Stimulated activated naive B cell treated with anti-CD40 and anti-IgM and Interleukin-4, amounts not matched to agents 10 μg/mL and 1 μg/mL and 100 μg/mL, for 72 hours (primary cell): ENCODE measurements around the gene CBX4.

Experiments used
- ATAC-seq, 2 donors: fragments of 150-1000 bp; cut with Tn5 transposase; replicated peaks; 2 replicates each; pipeline ENCODE4 v1.10.0; 2021; ENCODE audit warnings: moderate library complexity in 1 of 2
- DNase-seq: peaks from one replicate; pipeline ENCODE4 v3.0.0; 2021
- H3K27ac Mint-ChIP-seq: one replicate; pipeline ENCODE4 v1.8.0; 2022; ENCODE audit warnings: mild to moderate bottlenecking, mixed read lengths
- H3K27me3 Mint-ChIP-seq, 2 donors: one replicate each; pipeline ENCODE4 v1.8.0; 2022; ENCODE audit warnings: mixed read lengths in 2 of 2
- H3K36me3 Mint-ChIP-seq, 2 donors: one replicate each; pipeline ENCODE4 v1.8.0; 2022; ENCODE audit warnings: mixed read lengths in 2 of 2, mild to moderate bottlenecking in 1 of 2
- H3K4me1 Mint-ChIP-seq, 2 donors: one replicate each; pipeline ENCODE4 v1.8.0; 2022; ENCODE audit warnings: mixed read lengths in 2 of 2, mild to moderate bottlenecking in 1 of 2
- H3K4me3 Mint-ChIP-seq, 2 donors: one replicate each; pipeline ENCODE4 v1.8.0; 2022; ENCODE audit warnings: mild to moderate bottlenecking in 2 of 2, mixed read lengths in 2 of 2, moderate library complexity in 1 of 2
- H3K9me3 Mint-ChIP-seq, 2 donors: one replicate each; pipeline ENCODE4 v1.8.0; 2022; ENCODE audit warnings: mixed read lengths in 2 of 2, mild to moderate bottlenecking in 1 of 2

Gene CBX4

GRCh38 chr17:79821331-79822095, 17.7 kb downstream of the CBX4 start:
- Mint-ChIP-seq H3K9me3 (no peaks in the 10 kb centered on the region), H3K4me1 (peaks cover 5 to 7% of the 10 kb centered on the region in 2 donors), H3K4me3 (no peak overlapping the region), H3K36me3 (peaks cover 2 to 11% of the 10 kb centered on the region in 2 donors), H3K27ac (no peak overlapping the region), H3K27me3 (peaks cover 68% of the 10 kb centered on the region in 2 donors)
- DNase-seq (no peak), ATAC-seq (no peak)

GRCh38 chr17:79820959-79821330, 18.3 kb downstream of the CBX4 start:
- DNase-seq = no peak
- Mint-ChIP-seq H3K4me3 (no peak overlapping the region), H3K27me3 (peaks cover 67 to 68% of the 10 kb centered on the region in 2 donors), H3K27ac (no peak overlapping the region), H3K9me3 (no peaks in the 10 kb centered on the region), H3K36me3 (peaks cover 2 to 11% of the 10 kb centered on the region in 2 donors), H3K4me1 (peaks cover 0 to 1% of the 10 kb centered on the region in 2 donors)
- no peak for ATAC-seq

GRCh38 chr17:79819534-79820276, 19.5 kb downstream of the CBX4 start:
- no peak for ATAC-seq
- DNase-seq = no peak
- Mint-ChIP-seq H3K27ac (no peak overlapping the region), H3K4me1 (peaks cover 0 to under 1% of the 10 kb centered on the region in 2 donors), H3K36me3 (peaks cover 2 to 7% of the 10 kb centered on the region in 2 donors), H3K9me3 (no peaks in the 10 kb centered on the region), H3K27me3 (peaks cover 59 to 64% of the 10 kb centered on the region in 2 donors), H3K4me3 (no peak overlapping the region)

GRCh38 chr17:79819085-79819484, 20.2 kb downstream of the CBX4 start:
- ATAC-seq (no peak), DNase-seq (no peak)
- H3K4me1 Mint-ChIP-seq = peaks cover 5 to 7% of the 10 kb centered on the region in 2 donors
- H3K4me3 Mint-ChIP-seq = no peak overlapping the region
- H3K27me3 Mint-ChIP-seq = peaks cover 60 to 64% of the 10 kb centered on the region in 2 donors
- H3K27ac Mint-ChIP-seq = no peak overlapping the region
- H3K9me3 Mint-ChIP-seq = no peaks in the 10 kb centered on the region
- H3K36me3 Mint-ChIP-seq = peaks cover 0 to 8% of the 10 kb centered on the region in 2 donors

DNA sequence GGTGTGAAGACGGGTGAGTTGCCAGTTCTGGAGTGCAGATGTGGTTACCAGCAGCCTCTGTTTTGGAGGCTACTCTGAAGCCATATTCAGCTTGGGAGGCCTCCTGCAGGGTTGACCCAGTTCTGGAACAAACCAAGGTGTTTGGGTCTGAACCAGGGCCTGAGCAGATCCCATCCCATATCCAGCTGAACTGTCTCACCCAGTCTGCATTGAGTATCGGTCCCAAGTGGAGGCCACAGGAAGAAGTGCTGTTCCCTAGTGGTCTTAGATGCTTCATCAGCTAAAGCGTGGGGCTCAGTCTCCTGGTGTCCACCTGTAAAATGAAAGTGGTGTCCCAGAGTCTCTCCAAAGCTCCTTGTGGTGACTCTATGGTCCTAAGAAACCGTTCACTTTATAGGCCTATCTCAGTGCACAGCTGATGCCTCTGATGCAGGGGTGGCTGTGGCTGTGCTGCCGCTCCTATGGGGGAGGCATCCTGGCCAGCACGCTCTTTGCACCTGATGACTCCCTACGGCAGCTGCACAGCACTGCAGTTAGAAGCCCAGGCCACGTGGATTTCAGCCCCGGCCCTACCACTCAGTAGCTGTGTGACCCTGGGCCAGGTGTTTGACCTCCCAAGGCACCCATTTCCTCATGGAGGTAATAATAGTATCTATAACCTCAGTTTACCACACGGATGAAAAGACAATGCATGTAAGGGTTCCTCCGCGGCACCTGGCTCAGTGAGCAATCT, 21.0 kb downstream of the CBX4 start:
- no peak overlapping the region for H3K27ac Mint-ChIP-seq

DNA sequence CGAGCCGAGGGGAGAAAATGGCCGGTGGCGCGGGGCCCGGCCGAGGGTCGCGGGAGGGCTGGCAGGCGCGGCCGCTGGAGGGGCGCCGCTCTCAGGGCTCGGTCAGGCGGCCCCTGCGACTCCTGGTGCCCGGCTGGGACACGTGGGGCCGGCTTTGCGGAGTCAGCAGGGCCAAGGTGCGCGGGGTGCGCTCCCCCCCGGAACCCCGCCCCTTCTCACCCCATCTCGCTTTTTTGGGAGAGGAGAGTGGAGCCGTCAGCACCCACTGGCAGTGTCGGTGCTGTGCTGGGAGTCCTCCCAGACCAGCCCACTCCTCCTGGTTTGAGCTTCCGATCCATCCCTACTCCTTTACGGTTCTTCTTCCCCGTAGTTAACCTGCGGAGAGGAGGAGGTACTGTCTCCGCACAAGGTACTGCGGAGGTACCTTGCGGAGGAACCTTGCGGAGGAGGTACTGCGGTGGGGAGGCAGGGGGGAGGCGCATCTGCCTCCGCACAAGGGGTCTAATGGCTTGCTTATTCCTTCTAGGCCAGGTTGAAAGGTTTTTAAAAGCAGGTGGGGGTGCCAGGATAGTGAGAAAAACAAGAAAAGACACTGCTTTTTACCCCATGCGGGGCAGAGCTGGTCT, 23.3 kb downstream of the CBX4 start:
- Mint-ChIP-seq H3K27me3 (peaks cover 57 to 71% of the 10 kb centered on the region in 2 donors), H3K4me1 (peaks cover 14 to 26% of the 10 kb centered on the region in 2 donors), H3K4me3 (peak overlapping the region in 1 of 2 donors; percentile 21), H3K27ac (peak overlapping the region; percentile 0), H3K9me3 (no peaks in the 10 kb centered on the region), H3K36me3 (peaks cover 0 to 6% of the 10 kb centered on the region in 2 donors)
- DNase-seq = no peak
- no peak for ATAC-seq

More for the DNA sequence above, 21.0 kb downstream of the CBX4 start:
- H3K27me3 Mint-ChIP-seq = peaks cover 59 to 68% of the 10 kb centered on the region in 2 donors
- no peak overlapping the region for H3K4me3 Mint-ChIP-seq
- DNase-seq (no peak), ATAC-seq (no peak)
- H3K4me1 Mint-ChIP-seq = peaks cover 6 to 9% of the 10 kb centered on the region in 2 donors
- H3K9me3 Mint-ChIP-seq = no peaks in the 10 kb centered on the region
- H3K36me3 Mint-ChIP-seq = peaks cover 0 to 8% of the 10 kb centered on the region in 2 donors

DNA sequence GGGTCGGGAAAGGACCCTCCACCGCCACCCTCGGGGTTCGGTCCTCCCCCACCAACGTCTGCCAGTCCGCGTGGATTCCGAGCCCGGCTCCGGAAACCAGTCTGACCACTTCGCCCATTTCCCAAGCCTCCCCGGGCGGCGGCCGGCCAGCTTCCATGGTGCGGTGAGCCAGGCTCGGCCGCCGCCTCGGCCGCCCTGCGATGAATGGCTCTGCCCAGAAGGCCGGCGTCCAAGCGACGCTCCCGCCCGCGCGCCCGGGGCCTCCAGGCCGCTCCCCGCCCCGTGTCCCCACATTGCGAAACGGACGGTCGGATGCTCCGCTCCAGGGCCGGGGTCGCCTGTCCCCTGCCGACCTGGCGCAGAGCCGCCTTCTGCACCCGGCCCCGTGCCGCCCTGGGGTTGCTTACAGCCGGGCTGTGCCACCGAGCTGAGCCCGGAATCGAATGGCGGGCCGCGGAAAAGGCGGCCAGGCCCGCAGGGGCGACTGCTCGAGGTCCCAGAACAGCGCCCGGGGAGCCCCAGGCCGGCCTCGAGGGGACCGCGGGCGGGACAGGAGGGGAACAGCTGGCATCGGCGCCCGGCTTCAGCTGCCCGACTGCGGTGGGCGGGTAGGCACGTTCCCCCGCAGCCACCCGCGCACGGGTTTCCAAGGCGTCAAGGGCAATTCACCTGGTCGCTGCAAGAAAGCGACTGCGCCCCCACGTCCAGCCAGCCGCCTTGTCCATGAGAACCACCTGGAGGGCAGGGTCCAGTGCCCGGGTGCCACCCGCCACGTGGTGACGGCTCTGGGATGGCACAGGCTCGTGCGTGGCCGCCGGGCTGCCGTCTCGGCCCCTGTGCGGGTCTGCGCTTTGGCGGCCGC, 24.0 kb downstream of the CBX4 start:
- H3K4me3 Mint-ChIP-seq = no peak overlapping the region
- H3K27me3 Mint-ChIP-seq = peaks cover 57 to 74% of the 10 kb centered on the region in 2 donors
- no peak for DNase-seq
- no peak for ATAC-seq
- peaks cover 0 to 6% of the 10 kb centered on the region in 2 donors for H3K36me3 Mint-ChIP-seq
- H3K9me3 Mint-ChIP-seq = no peaks in the 10 kb centered on the region
- H3K27ac Mint-ChIP-seq = no peak overlapping the region
- H3K4me1 Mint-ChIP-seq = peaks cover 19 to 33% of the 10 kb centered on the region in 2 donors

GRCh38 chr17:79814127-79814973, 24.9 kb downstream of the CBX4 start:
- Mint-ChIP-seq H3K9me3 (no peaks in the 10 kb centered on the region), H3K36me3 (peaks cover 0 to 6% of the 10 kb centered on the region in 2 donors), H3K27me3 (peaks cover 54 to 73% of the 10 kb centered on the region in 2 donors), H3K4me3 (peak overlapping the region; percentile 66 to 70), H3K4me1 (peaks cover 19 to 33% of the 10 kb centered on the region in 2 donors), H3K27ac (peak overlapping the region; percentile 83)
- no peak for DNase-seq
- ATAC-seq = no peak

GRCh38 chr17:79813297-79814126, 25.7 kb downstream of the CBX4 start:
- peaks cover 60 to 73% of the 10 kb centered on the region in 2 donors for H3K27me3 Mint-ChIP-seq
- H3K4me3 Mint-ChIP-seq = peak overlapping the region; percentile 63 to 70

DNA sequence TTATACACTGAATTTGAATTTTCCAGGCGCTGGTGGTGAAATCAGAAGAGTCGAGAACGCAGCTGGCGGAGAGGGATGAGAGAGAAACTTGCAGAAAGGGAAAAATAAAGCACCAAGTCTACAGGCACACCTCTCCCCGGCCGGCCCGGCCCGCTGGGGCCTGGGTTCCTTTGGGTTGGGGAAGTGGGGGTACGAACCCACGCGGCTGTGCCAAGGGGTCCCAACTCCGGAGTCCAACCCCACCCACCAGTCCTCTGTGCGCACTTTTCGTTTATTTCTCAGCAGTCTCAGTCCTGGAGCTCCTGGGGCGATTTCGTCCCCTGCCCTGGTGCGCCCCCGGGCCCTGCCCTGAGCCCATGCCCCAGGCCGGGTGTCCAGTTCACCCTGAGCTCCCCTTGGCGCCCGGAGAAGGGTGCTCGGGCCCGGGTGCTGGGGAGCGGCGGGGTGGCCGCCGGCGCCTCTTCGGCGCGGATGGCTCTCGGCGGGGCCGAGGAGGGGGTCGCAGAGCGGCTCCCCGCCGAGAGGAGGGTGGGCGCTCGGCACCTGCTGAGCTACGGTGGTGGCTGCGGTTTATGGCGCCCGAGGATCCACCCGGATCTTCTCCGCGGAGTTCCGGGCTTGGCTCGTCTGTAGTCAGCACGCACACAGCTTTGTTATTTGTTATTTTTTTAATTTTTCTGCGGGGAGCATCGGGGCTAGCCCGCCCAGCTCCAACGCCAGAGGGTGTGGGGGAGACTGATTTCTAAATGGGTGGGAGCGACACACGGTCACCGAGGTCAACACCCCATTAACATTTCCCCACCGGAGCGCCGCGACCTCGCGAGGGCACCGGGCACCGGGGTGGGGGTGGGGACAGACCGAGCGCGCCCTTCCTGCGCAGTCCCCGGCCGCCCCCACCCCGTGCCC, 26.6 kb downstream of the CBX4 start:
- H3K36me3 Mint-ChIP-seq = peaks cover 0 to 6% of the 10 kb centered on the region in 2 donors
- ATAC-seq = no peak
- H3K4me3 Mint-ChIP-seq = peak overlapping the region; percentile 46 to 57
- H3K27ac Mint-ChIP-seq = peak overlapping the region; percentile 70
- peaks cover 23 to 43% of the 10 kb centered on the region in 2 donors for H3K4me1 Mint-ChIP-seq
- H3K27me3 Mint-ChIP-seq = peaks cover 63 to 74% of the 10 kb centered on the region in 2 donors
- H3K9me3 Mint-ChIP-seq = no peaks in the 10 kb centered on the region
- DNase-seq = no peak

More at GRCh38 chr17:79813297-79814126, 25.7 kb downstream of the CBX4 start:
- no peak for DNase-seq
- Mint-ChIP-seq H3K4me1 (peaks cover 23 to 40% of the 10 kb centered on the region in 2 donors), H3K36me3 (peaks cover 0 to 6% of the 10 kb centered on the region in 2 donors), H3K9me3 (no peaks in the 10 kb centered on the region), H3K27ac (no peak overlapping the region)
- ATAC-seq = no peak

DNA sequence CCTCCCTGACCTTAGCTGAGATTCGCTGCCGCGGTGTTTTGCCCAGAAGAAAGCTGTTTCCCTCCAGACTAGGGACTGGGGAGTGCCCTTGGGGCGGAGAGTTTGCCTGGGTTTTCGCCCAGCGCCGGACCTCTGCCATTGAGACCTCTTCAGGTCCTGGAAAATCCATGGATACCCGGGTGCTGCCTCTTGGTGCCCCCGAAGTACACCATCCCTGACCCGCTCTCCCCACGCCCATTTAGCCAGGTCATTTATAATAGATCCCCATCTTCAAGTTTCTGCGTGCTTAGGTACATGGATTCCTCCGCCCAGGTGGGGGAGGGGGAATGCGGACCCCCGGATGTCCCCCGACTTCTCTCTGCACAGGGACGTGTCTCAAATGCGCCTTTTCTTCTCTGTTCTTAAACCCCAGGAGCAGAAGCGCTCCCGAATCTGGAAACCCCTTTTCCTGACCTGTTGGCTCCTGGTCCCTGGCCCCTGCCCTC, 27.3 kb downstream of the CBX4 start:
- DNase-seq (no peak), ATAC-seq (no peak)
- H3K36me3 Mint-ChIP-seq = peaks cover 0 to 6% of the 10 kb centered on the region in 2 donors
- peak overlapping the region; percentile 70 for H3K27ac Mint-ChIP-seq
- peaks cover 25 to 43% of the 10 kb centered on the region in 2 donors for H3K4me1 Mint-ChIP-seq
- H3K27me3 Mint-ChIP-seq = peaks cover 64 to 74% of the 10 kb centered on the region in 2 donors
- H3K9me3 Mint-ChIP-seq = no peaks in the 10 kb centered on the region
- peak overlapping the region; percentile 5 to 30 for H3K4me3 Mint-ChIP-seq
